Stimulated activated CD8-positive, alpha-beta memory T cell treated with anti-CD3 and anti-CD28 coated beads, Interleukin-12 subunit alpha, Interleukin-12 subunit beta, amount 100 ng/mL, for 4 hours (primary cell): ENCODE data around the gene URI1.

Experiments
- DNase-seq: peaks from one replicate; pipeline ENCODE4 v3.0.0-alpha.2; 2020; ENCODE audit warnings: low read depth

The URI1 gene

GRCh38 chr19:30059741-30060457 lies 117.9 kb downstream of the URI1 start:
- no peak for DNase-seq

GRCh38 chr19:30060531-30061222 lies 118.6 kb downstream of the URI1 start:
- DNase-seq: no peak

- no peak for DNase-seq
These were observed 119.4 kb downstream of the URI1 start for GRCh38 chr19:30061223-30062064.

- DNase-seq: no peak
These were observed 120.2 kb downstream of the URI1 start for GRCh38 chr19:30062065-30062906.

- DNase-seq: no peak
These were observed 121.0 kb downstream of the URI1 start for GRCh38 chr19:30062907-30063649.

- no peak for DNase-seq
These were observed 121.8 kb downstream of the URI1 start for GRCh38 chr19:30063650-30064347.

GRCh38 chr19:30064348-30064699 lies 122.3 kb downstream of the URI1 start:
- no peak for DNase-seq

- DNase-seq: no peak
These were observed 122.9 kb downstream of the URI1 start for GRCh38 chr19:30064771-30065494.

GRCh38 chr19:30065680-30066606 lies 123.9 kb downstream of the URI1 start:
- no peak for DNase-seq
